HEK293T (cell line): Measurements from ENCODE around the gene FBXL19.

Source experiments
- CTBP1 ChIP-seq: fragments of 450-650 bp; IDR thresholded peaks from 2 replicates; pipeline ENCODE4 v1.6.1; 2016; ENCODE audit warnings: borderline replicate concordance
- ELF4 ChIP-seq: fragments of 450-650 bp; IDR thresholded peaks from 2 replicates; pipeline ENCODE4 v1.6.1; 2017; ENCODE audit warnings: antibody characterized with exemption
- FOXA1 ChIP-seq: fragments of 450-650 bp; IDR thresholded peaks from 2 replicates; pipeline ENCODE4 v1.6.1; 2016; ENCODE audit warnings: mild to moderate bottlenecking
- FOXK2 ChIP-seq: fragments of 450-650 bp; IDR thresholded peaks from 2 replicates; pipeline ENCODE4 v1.6.1; 2016; ENCODE audit warnings: mild to moderate bottlenecking
- FOXM1 ChIP-seq: fragments of 450-650 bp; IDR thresholded peaks from 2 replicates; pipeline ENCODE4 v1.6.1; 2017; ENCODE audit warnings: mild to moderate bottlenecking, borderline replicate concordance
- LEF1 ChIP-seq: fragments of 450-650 bp; IDR thresholded peaks from 2 replicates; pipeline ENCODE4 v1.6.1; 2017; ENCODE audit warnings: mild to moderate bottlenecking, borderline replicate concordance
- NFRKB ChIP-seq: fragments of 450-650 bp; IDR thresholded peaks from 2 replicates; pipeline ENCODE4 v1.6.1; 2016; ENCODE audit warnings: mild to moderate bottlenecking, moderate library complexity
- PKNOX1 ChIP-seq: fragments of 450-650 bp; IDR thresholded peaks from 2 replicates; pipeline ENCODE4 v1.6.1; 2016
- SP1 ChIP-seq: fragments of 450-650 bp; IDR thresholded peaks from 2 replicates; pipeline ENCODE4 v1.6.1; 2017
- SUZ12 ChIP-seq: fragments of 450-650 bp; IDR thresholded peaks from 2 replicates; pipeline ENCODE4 v1.6.1; 2016; ENCODE audit warnings: mild to moderate bottlenecking
- TARDBP ChIP-seq: fragments of 450-650 bp; IDR thresholded peaks from 2 replicates; pipeline ENCODE4 v1.6.1; 2016

GRCh38 chr16:30964574-30965226, 41.3 kb downstream of the FBXL19 start:
- no peak for TF ChIP-seq FOXM1
- TF ChIP-seq FOXA1: no peak
- TF ChIP-seq FOXK2: no peak
- no peak for TF ChIP-seq LEF1
- no peak for TF ChIP-seq SP1
- no peak for TF ChIP-seq NFRKB
- no peak for TF ChIP-seq PKNOX1
- TF ChIP-seq SUZ12: no peak
- TF ChIP-seq TARDBP: no peak
- no peak for TF ChIP-seq CTBP1
- no peak for TF ChIP-seq ELF4
